HG02938 (cell line): ENCODE data around the gene SBK1.
"Not testable (repeated sequence)": the region's sequence is repeated elsewhere in the genome, so short reads cannot be mapped to it uniquely, and the experiment has no call there.

Experiments used
- ATAC-seq: cut with Tn5 transposase; IDR thresholded peaks from one replicate; pipeline ENCODE4 v1.9.1; 2021; ENCODE audit warnings: mild to moderate bottlenecking, moderate library complexity; ENCODE audit not compliant: unreplicated experiment

The SBK1 gene

GRCh38 chr16:28330232-28330631 lies 37.9 kb downstream of the SBK1 start:
- ATAC-seq: not testable (repeated sequence)

DNA sequence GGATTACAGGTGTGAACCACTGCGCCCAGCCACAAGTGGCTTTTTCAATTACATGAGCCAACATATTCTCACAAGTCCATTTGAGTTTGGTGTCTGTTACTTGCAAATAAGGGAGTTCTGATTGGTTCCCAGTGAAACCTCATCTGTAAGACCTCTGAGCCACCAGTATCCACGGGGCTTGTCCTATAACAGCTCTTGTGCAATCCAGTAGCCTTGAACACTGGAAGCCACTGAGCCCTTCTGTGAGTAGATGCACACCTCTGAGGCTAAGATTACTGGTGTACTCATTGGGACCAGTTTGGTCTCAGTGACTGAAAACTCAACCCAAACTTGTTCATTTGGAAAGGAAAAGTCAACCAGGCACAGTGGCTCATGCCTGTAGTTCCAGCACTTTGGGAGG lies 38.7 kb downstream of the SBK1 start:
- not testable (repeated sequence) for ATAC-seq

DNA sequence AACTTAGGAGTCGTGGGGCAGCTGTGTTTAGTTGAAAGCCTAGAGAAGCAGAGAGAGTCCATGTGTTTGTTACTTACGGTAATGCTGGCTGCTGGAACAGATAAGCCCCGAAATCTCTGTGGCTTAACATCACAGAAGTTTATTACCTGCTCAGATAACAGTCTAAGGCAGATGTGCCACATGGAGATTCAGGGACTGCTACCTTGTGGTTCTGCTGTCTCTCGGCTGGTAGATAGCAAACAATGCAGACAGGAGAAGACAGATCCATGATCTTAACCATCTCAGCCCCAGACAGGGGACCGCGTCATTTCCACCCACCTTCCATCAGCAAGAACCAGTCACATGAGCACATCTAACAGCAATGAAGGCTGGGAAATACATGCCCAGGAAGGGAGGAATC lies 40.3 kb downstream of the SBK1 start:
- ATAC-seq: not testable (repeated sequence)

DNA sequence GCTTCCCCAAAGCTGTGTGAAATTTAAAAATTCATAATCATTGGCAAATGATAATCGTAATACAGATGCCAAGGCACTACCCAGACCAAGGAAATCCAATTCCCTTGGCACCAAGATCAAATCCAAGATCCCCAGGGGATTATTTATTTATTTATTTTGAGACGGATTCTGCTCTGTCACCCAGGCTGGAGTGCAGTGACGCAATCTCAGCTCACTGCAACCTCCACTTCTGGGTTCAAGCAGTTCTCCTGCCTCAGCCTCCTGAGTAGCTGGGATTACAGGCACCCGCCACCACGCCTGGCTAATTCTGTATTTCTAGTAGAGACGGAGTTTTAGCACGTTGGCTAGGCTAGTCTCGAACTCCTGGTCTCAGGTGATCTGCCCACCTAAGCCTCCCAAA lies 43.4 kb downstream of the SBK1 start:
- not testable (repeated sequence) for ATAC-seq

DNA sequence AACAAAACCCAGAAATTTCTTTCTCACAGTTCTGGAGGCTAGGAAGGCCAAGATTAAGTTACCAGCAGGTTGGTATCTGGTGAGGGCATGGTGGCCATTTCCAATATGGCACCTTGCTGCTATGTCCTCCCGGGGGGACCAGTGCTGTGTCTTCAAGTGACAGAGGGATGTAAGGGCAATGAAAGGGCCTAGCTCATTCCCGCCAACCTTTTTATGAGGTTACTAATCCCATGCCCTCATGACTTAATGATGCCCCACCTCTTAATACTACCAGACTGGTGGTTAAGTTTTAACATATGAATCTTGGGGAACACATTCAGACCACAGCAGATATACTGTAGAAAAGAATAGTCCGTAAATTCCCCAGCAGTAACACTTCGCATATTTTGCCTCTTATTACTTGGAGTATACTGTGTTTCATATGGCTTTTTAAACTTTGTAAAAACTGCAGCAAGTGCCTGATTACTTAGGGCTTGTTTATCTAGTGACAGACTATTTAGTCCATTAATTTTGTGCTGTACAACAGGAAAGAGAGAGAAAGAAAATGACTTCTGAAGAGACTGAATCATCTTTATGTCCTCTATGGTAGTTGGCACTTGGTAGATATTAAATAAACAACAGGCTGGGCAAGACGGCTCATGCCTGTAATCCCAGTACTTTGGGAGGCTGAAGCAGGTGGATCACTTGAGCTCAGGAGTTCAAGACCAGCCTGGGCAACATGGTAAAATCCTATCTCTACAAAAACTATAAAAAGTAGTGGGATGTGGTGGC lies 44.8 kb downstream of the SBK1 start:
- not testable (repeated sequence) for ATAC-seq

GRCh38 chr16:28338230-28338629 lies 45.9 kb downstream of the SBK1 start:
- not testable (repeated sequence) for ATAC-seq

GRCh38 chr16:28362600-28362999 lies 70.3 kb downstream of the SBK1 start:
- ATAC-seq: not testable (repeated sequence)

DNA sequence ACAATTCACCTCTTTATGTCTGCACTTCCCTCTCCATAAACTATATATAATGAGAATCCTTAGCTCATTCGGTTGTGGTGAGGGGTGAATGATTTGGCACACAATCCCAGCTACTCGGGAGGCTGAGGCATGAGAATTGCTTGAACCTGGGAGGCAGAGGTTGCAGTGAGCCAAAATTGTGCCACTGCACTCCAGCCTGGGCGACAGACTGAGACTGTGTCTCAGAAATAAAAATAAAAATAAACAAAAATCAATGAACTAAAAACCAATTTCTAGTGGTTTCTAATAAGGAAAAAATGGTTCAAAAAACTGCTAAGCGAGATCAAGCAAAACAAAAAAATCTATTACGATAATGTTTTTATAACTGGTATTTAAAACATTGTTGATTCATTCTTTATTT lies 71.1 kb downstream of the SBK1 start, which contains the start of gene NPIPB6:
Gene NPIPB6, minus strand, starts transcription at position 101 of the 400 bp plus-strand sequence. CDS start 686 bp downstream, outside the sequence.
- ATAC-seq: not testable (repeated sequence)

DNA sequence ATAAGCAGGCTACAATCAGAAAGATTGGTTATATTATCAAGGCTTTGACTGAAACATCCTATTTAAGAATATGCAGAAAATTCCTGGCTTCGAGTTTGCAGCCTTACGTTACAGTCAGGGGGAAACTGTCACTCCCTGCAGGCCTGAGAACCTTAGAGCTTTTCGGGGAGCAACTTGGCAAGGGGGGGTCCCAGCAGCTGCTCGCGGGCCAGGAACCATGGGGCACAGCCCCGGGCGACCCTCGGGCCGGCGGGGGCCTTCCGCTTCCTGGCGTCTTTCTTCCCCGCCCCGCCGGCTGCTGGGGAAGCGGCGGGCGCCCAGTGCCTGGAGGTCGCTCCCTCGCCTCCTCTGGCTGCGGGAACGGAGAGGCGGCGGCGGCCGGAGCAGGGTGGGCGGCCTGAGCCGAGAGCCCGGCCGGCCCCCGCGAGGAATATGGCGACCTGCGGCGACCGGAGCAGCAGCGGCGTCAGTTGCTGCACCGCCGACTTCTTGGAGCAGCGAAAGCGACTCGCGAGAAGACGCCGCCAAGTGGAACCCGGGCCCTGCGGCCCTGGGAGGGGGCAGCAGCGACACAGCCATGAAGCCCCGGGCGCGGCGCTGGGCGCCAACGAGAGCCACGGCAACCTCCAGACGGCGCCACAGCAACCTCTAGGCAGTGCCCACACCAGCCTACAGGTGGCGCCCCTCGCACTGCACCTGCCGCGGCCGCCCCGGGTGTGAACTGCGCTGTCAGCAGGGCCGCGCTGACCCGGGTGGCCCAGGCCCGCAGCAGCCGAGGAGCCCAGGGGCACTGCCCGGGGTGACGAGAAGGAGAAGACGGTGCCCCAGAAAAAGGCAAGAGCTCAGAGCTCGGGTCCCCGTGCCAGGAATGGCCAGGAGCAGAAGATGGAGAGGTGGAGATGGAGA lies 72.2 kb downstream of the SBK1 start:
- ATAC-seq: peak; percentile 76

GRCh38 chr16:28367926-28368325 lies 75.6 kb downstream of the SBK1 start:
- ATAC-seq: not testable (repeated sequence)
